SK-N-SH (cell line): ENCODE results near the gene STAC3. TPM values are rescaled to one million over a fixed set of nuclear protein-coding genes. Genes with fewer than 3 reads are reported as not detected.

ENCODE experiments used
- CTCF ChIA-PET: fragments of 300-600, 350-600 bp; formaldehyde crosslinking; extraction: SDS; loops from one replicate; lab custom pipeline; 2021; lab: Yijun Ruan, JAX
- POLR2A ChIA-PET: fragments of 350-600 bp; sonication (Branson Sonifier 250); formaldehyde crosslinking; extraction: SDS; loops from one replicate; lab custom pipeline; 2020; ENCODE audit warnings: antibody characterized with exemption, inconsistent platforms; lab: Yijun Ruan, JAX
- DNase-seq: peaks from one replicate; pipeline ENCODE4 v3.0.0; 2012
- H2AFZ ChIP-seq: fragments of 200-600 bp; sonication (generic); 2 replicates; pipeline ENCODE4 v1.8.1; 2016; ENCODE audit warnings: antibody characterized with exemption, mild to moderate bottlenecking, low read depth
- H3F3A ChIP-seq: fragments of 200-600 bp; sonication (generic); replicated peaks from 2 replicates; pipeline ENCODE3; 2016; ENCODE audit warnings: antibody characterized with exemption, mild to moderate bottlenecking; ENCODE audit not compliant: insufficient read depth
- H3K27ac ChIP-seq, 2 experiments: fragments of 200-500 bp in 1 of 2; fragments of 200-600 bp in 1 of 2; sonication (Bioruptor generic) in 1 of 2; sonication (generic), shearing (Covaris generic) in 1 of 2; 2 replicates each; pipeline versions ENCODE4 v1.5.1 to v1.6.1; 2014 to 2016; ENCODE audit warnings: low read depth in 2 of 2, inconsistent platforms in 1 of 2, low read length in 1 of 2, mild to moderate bottlenecking in 1 of 2, mixed read lengths in 1 of 2
- H3K27me3 ChIP-seq: fragments of 200-600 bp; sonication (generic), shearing (Covaris generic); 2 replicates; pipeline ENCODE4 v1.6.1; 2016; ENCODE audit warnings: mixed run types; ENCODE audit not compliant: insufficient read depth
- H3K36me3 ChIP-seq, 2 experiments: fragments of 200-500 bp in 1 of 2; fragments of 200-600 bp in 1 of 2; sonication (Bioruptor generic) in 1 of 2; sonication (generic) in 1 of 2; replicated peaks in 1 of 2; 2 replicates each; pipeline versions ENCODE3 to v1.5.1; 2014 to 2016; ENCODE audit warnings: low read length in 1 of 2, mild to moderate bottlenecking in 1 of 2; ENCODE audit not compliant: insufficient read depth in 2 of 2, control insufficient read depth in 1 of 2
- H3K4me1 ChIP-seq, 2 experiments: fragments of 200-500 bp in 1 of 2; fragments of 200-600 bp in 1 of 2; sonication (Bioruptor generic) in 1 of 2; sonication (generic), shearing (Covaris generic) in 1 of 2; 2 replicates each; pipeline versions ENCODE4 v1.5.1 to v1.6.1; 2014 to 2016; ENCODE audit warnings: low read depth in 1 of 2, low read length in 1 of 2, mixed run types in 1 of 2; ENCODE audit not compliant: insufficient read depth in 2 of 2, control insufficient read depth in 1 of 2
- H3K4me2 ChIP-seq: fragments of 200-600 bp; sonication (generic), shearing (Covaris generic); 2 replicates; pipeline ENCODE4 v1.6.1; 2017; ENCODE audit warnings: mixed run types
- H3K4me3 ChIP-seq, 2 experiments: fragments of 200-500 bp in 1 of 2; fragments of 200-600 bp in 1 of 2; sonication (Bioruptor generic) in 1 of 2; sonication (generic), shearing (Covaris generic) in 1 of 2; 2 replicates each; pipeline versions ENCODE4 v1.5.1 to v1.8.1; 2014 to 2016; ENCODE audit warnings: low read depth in 2 of 2, inconsistent platforms in 1 of 2, low read length in 1 of 2, mild to moderate bottlenecking in 1 of 2, mixed read lengths in 1 of 2, moderate library complexity in 1 of 2
- H3K79me2 ChIP-seq: fragments of 200-600 bp; sonication (generic); 2 replicates; pipeline ENCODE4 v1.8.1; 2017; ENCODE audit warnings: mild to moderate bottlenecking; ENCODE audit not compliant: insufficient read depth
- H3K9ac ChIP-seq: fragments of 200-600 bp; sonication (generic); 2 replicates; pipeline ENCODE4 v1.6.1; 2017; ENCODE audit warnings: mixed run types
- H3K9me2 ChIP-seq: fragments of 200-600 bp; sonication (generic); 2 replicates; pipeline ENCODE4 v1.6.1; 2017; ENCODE audit warnings: mixed run types
- H3K9me3 ChIP-seq: fragments of 200-600 bp; sonication (generic); 2 replicates; pipeline ENCODE4 v1.6.1; 2017; ENCODE audit warnings: mixed run types, mild to moderate bottlenecking, moderate library complexity
- H4K20me1 ChIP-seq: fragments of 200-600 bp; sonication (generic); 2 replicates; pipeline ENCODE4 v1.6.1; 2017; ENCODE audit warnings: mild to moderate bottlenecking, mixed run types; ENCODE audit not compliant: insufficient read depth
- ELF1 ChIP-seq: IDR thresholded peaks from 2 replicates; pipeline ENCODE4 v1.4.0; 2012
- FOSL2 ChIP-seq: IDR thresholded peaks from 2 replicates; pipeline ENCODE4 v1.4.0; 2012; ENCODE audit warnings: low read depth, mild to moderate bottlenecking, moderate library complexity, borderline replicate concordance
- FOXJ3 ChIP-seq: sonication (generic); formaldehyde crosslinking; IDR thresholded peaks from 2 replicates; pipeline ENCODE4 v1.5.1; 2020; ENCODE audit warnings: mild to moderate bottlenecking, missing genetic modification reagents
- FOXM1 ChIP-seq: IDR thresholded peaks from 2 replicates; pipeline ENCODE4 v1.4.0; 2012; ENCODE audit warnings: low read depth, mild to moderate bottlenecking
- GATA2 ChIP-seq: sonication (generic); formaldehyde crosslinking; IDR thresholded peaks from 2 replicates; pipeline ENCODE4 v1.5.0; 2020; ENCODE audit warnings: mild to moderate bottlenecking, missing genetic modification reagents
- IRF3 ChIP-seq: fragments of 150-350 bp; IDR thresholded peaks from 2 replicates; pipeline ENCODE4 v1.6.1; 2016; ENCODE audit warnings: mild to moderate bottlenecking, low read depth, low read length
- MEF2A ChIP-seq: IDR thresholded peaks from 2 replicates; pipeline ENCODE4 v1.4.0; 2012; ENCODE audit warnings: low read depth, borderline replicate concordance
- MXI1 ChIP-seq: IDR thresholded peaks from 2 replicates; pipeline ENCODE4 v1.6.1; 2012; ENCODE audit warnings: mild to moderate bottlenecking, low read depth, low read length, improper control_type of control experiment
- NRF1 ChIP-seq: IDR thresholded peaks from 2 replicates; pipeline ENCODE4 v1.6.1; 2012; ENCODE audit warnings: low read depth, mild to moderate bottlenecking, low read length
- REST ChIP-seq: IDR thresholded peaks from 2 replicates; pipeline ENCODE4 v1.6.1; 2012; ENCODE audit warnings: mild to moderate bottlenecking, low read depth, low read length, moderate library complexity
- RXRA ChIP-seq: IDR thresholded peaks from 2 replicates; pipeline ENCODE4 v1.4.0; 2012; ENCODE audit warnings: low read depth, mild to moderate bottlenecking, borderline replicate concordance
- SIN3A ChIP-seq: IDR thresholded peaks from 2 replicates; pipeline ENCODE4 v1.6.1; 2012; ENCODE audit warnings: low read depth, mild to moderate bottlenecking, low read length, moderate library complexity, borderline replicate concordance
- SMC3 ChIP-seq: IDR thresholded peaks from 2 replicates; pipeline ENCODE4 v1.6.1; 2012; ENCODE audit warnings: low read depth, low read length, improper control_type of control experiment
- TCF12 ChIP-seq: IDR thresholded peaks from 2 replicates; pipeline ENCODE4 v1.4.0; 2012
- USF1 ChIP-seq: IDR thresholded peaks from 2 replicates; pipeline ENCODE4 v1.4.0; 2012; ENCODE audit warnings: low read depth, borderline replicate concordance
- WGBS: methylation state at CpG from one replicate; pipeline ENCODE4 v1.1.6; 2017; ENCODE audit warnings: low lambda C conversion rate; 5-methylcytosine and 5-hydroxymethylcytosine counted together
- polyA plus RNA-seq, 3 experiments: library from polyadenylated mRNA; depleted of rRNA; stranded (reverse); fragments of >200 nt; gene quantifications; 2 replicates each; pipeline ENCODE4 v1.2.3, GENCODE V29; 2012

STAC3 gene
- polyA plus RNA-seq, 1 of the 3 experiments (the other 2 are of a cell fraction) = 0.76 TPM

GRCh38 chr12:57210461-57210860 is 40.5 kb downstream of the STAC3 start:
- Histone ChIP-seq H3K27me3 (peaks cover 5% of the 10 kb centered on the region), H3K36me3 (peaks cover 0 to 29% of the 10 kb centered on the region in 2 experiments), H2AFZ (no peak overlapping the region), H3K9me3 (no peaks in the 10 kb centered on the region), H3K9me2 (no peaks in the 10 kb centered on the region), H3K27ac (no peak overlapping the region), H3K79me2 (no peaks in the 10 kb centered on the region), H4K20me1 (0 out of 2 replicates have a peak, but pooled peaks cover 6% of the 10 kb centered on the region)
- 90% methylated on average over 12 of the region's 15 CpGs for WGBS
- CTCF ChIA-PET = interaction anchor here (15.9 kb wide), 1 partner anchor 28 kb away, joined by 937 read pairs; the partner anchor contains the start of genes SHMT2 and STAC3
- no peak for TF ChIP-seq USF1
- no peak for TF ChIP-seq FOXJ3 (CRISPR knock-in tag)
- no peak for TF ChIP-seq FOXM1
- no peak for TF ChIP-seq RXRA
- TF ChIP-seq ELF1 = no peak
- no peak for TF ChIP-seq SIN3A
- no peak for TF ChIP-seq MEF2A
- TF ChIP-seq NRF1 = no peak
- TF ChIP-seq GATA2 (CRISPR knock-in tag) = no peak
- no peak for TF ChIP-seq SMC3
- TF ChIP-seq REST = no peak
- no peak for TF ChIP-seq FOSL2
- no peak for TF ChIP-seq MXI1
- TF ChIP-seq TCF12 = no peak
- no peak for TF ChIP-seq IRF3
- TF ChIP-seq, all 33 proteins: peak for 0
- DNase-seq = no peak
- no peak overlapping the region for H3K4me2 ChIP-seq
- H3K4me3 ChIP-seq = no peak overlapping the region
- H3F3A ChIP-seq = peaks cover 13% of the 10 kb centered on the region
- H3K4me1 ChIP-seq = peaks cover 0 to 9% of the 10 kb centered on the region in 2 experiments; a peak in 1 of 4 replicates
- H3K9ac ChIP-seq = no peak overlapping the region
- POLR2A ChIA-PET = no interaction called here
